ENCODE data around the gene ZNF532.
A peak's percentile ranks its signal among the peaks of the same experiment; 100 is the strongest.

Gene ZNF532

DNA sequence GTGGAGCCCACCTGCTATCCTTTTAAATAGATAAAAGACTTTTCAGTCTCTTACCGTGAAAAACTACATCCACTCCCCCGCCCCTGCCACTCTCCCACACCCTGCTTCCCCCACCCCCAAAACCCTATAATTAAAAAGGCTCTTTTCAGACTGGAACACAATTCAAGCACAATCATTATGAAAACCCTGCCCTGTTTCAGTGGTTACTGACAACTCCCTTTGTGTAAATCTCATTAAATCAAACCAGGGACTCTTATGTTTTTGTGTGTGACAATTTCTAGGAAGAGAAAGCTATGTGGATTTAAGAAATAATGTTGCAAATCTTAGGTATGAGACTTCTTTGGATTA, 21.0 kb upstream of the ZNF532 start:
- no peaks in the 10 kb centered on the region for H3K9me3 ChIP-seq (ENCODE audit: low read depth, low read length)
- DNase-seq (ENCODE audit: low read depth, low spot score): no peak
- H3K36me3 ChIP-seq (ENCODE audit: insufficient read depth, low read length): no peaks in the 10 kb centered on the region
- H3K27ac ChIP-seq: no peak overlapping the region
- TF ChIP-seq FOXP2 (optimal IDR thresholded peaks at IDR 0.05; ENCODE audit: control extremely low read depth, extremely low read length, insufficient read depth) (no peak), EZH2 (IDR thresholded peaks at IDR 0.05) (no peak), POLR2AphosphoS5 (IDR thresholded peaks at IDR 0.05; ENCODE audit: borderline replicate concordance, low read depth, low read length) (no peak)
- no peak overlapping the region for H3K9ac ChIP-seq (ENCODE audit: insufficient read length)
- H3K4me3 ChIP-seq: no peak overlapping the region

- DNase-seq (ENCODE audit: low read depth, low spot score): no peak
- TF ChIP-seq FOXP2 (optimal IDR thresholded peaks at IDR 0.05; ENCODE audit: control extremely low read depth, extremely low read length, insufficient read depth) (no peak), POLR2AphosphoS5 (IDR thresholded peaks at IDR 0.05; ENCODE audit: borderline replicate concordance, low read depth, low read length) (no peak), EZH2 (IDR thresholded peaks at IDR 0.05) (no peak)
- H3K9me3 ChIP-seq (ENCODE audit: low read depth, low read length): no peaks in the 10 kb centered on the region
- no peaks in the 10 kb centered on the region for H3K36me3 ChIP-seq (ENCODE audit: insufficient read depth, low read length)
- no peak overlapping the region for H3K27ac ChIP-seq
- H3K4me3 ChIP-seq: no peak overlapping the region
- no peak overlapping the region for H3K9ac ChIP-seq (ENCODE audit: insufficient read length)
These were observed 19.8 kb upstream of the ZNF532 start for GRCh38 chr18:58844871-58845270.

- H3K9ac ChIP-seq (ENCODE audit: insufficient read length): no peak overlapping the region
- TF ChIP-seq EZH2 (IDR thresholded peaks at IDR 0.05) (no peak), POLR2AphosphoS5 (IDR thresholded peaks at IDR 0.05; ENCODE audit: borderline replicate concordance, low read depth, low read length) (no peak), FOXP2 (optimal IDR thresholded peaks at IDR 0.05; ENCODE audit: control extremely low read depth, extremely low read length, insufficient read depth) (no peak)
- H3K9me3 ChIP-seq (ENCODE audit: low read depth, low read length): no peaks in the 10 kb centered on the region
- DNase-seq (ENCODE audit: low read depth, low spot score): no peak
- H3K36me3 ChIP-seq (ENCODE audit: insufficient read depth, low read length): no peaks in the 10 kb centered on the region
- H3K4me3 ChIP-seq: no peak overlapping the region
- no peak overlapping the region for H3K27ac ChIP-seq
These were observed 18.6 kb upstream of the ZNF532 start for GRCh38 chr18:58845928-58846724.

DNA sequence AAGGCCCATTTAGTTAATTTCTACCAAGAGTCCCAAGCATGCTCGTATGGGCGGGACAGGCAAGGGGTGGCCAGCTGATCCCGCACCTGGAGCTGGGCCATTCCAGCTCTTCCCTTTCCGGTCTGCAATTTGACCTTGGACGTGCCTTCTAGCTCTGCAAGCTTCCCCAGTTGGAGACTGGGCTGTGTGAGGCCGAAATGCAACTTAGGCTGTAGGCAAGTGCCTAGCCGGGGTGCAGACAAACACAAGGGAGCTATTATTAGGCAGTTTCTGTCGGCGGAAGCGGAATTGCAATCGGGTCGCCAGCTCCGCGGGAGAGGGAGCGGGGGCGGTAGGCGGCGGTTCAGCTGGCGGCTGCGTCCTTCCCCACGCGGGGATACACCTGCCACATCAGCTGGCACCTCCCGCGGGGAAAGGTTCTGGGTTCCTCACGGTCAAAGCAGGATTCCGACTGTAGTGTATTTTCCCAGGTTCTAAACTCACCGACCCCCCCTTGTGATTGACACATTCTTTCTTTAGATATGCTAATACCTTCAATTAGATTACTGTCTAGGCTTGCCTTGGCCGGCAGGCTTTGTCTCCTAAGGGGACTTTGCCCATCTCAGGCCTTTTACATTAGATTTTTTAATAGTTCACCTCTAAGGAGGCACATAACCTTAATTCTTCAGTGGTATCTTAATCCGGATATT, 17.1 kb upstream of the ZNF532 start:
- Histone ChIP-seq H3K4me3 (no peak overlapping the region), H3K9me3 (ENCODE audit: low read depth, low read length) (no peaks in the 10 kb centered on the region), H3K36me3 (ENCODE audit: insufficient read depth, low read length) (no peaks in the 10 kb centered on the region), H3K9ac (ENCODE audit: insufficient read length) (no peak overlapping the region), H3K27ac (no peak overlapping the region)
- TF ChIP-seq POLR2AphosphoS5 (IDR thresholded peaks at IDR 0.05; ENCODE audit: borderline replicate concordance, low read depth, low read length) (no peak), EZH2 (IDR thresholded peaks at IDR 0.05) (no peak), FOXP2 (optimal IDR thresholded peaks at IDR 0.05; ENCODE audit: control extremely low read depth, extremely low read length, insufficient read depth) (no peak)
- DNase-seq (ENCODE audit: low read depth, low spot score): no peak

DNA sequence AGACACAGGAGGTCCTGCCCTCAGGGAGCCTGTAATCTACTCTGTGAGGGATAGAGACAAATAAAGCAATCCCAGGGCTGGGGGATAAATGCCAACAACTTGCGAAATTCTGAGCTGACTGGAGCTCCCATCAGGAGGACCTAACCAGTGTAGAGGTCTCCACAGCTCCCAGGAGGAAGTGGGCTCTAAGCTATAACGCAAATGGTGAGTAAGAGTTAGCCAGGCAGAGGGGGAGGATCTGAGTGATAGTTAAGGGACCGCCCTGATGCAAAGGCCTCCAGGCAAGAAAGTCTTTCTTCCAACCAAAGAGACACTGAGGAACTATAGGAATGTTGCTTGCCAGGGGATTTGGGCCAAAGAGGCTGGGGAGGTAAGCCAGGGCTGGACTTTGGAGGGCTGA, 16.0 kb upstream of the ZNF532 start:
- no peak for DNase-seq (ENCODE audit: low read depth, low spot score)
- Histone ChIP-seq H3K4me3 (no peak overlapping the region), H3K9me3 (ENCODE audit: low read depth, low read length) (no peaks in the 10 kb centered on the region), H3K9ac (ENCODE audit: insufficient read length) (no peak overlapping the region), H3K36me3 (ENCODE audit: insufficient read depth, low read length) (no peaks in the 10 kb centered on the region), H3K27ac (no peak overlapping the region)
- no peak for TF ChIP-seq POLR2AphosphoS5 (IDR thresholded peaks at IDR 0.05; ENCODE audit: borderline replicate concordance, low read depth, low read length)

- Histone ChIP-seq H3K4me3 (no peak overlapping the region), H3K27ac (0 out of 2 replicates have a peak overlapping the region, but pooled peaks have one; percentile 25), H3K9me3 (ENCODE audit: low read depth, low read length) (no peaks in the 10 kb centered on the region), H3K36me3 (ENCODE audit: insufficient read depth, low read length) (no peaks in the 10 kb centered on the region), H3K9ac (ENCODE audit: insufficient read length) (no peak overlapping the region)
- TF ChIP-seq FOXP2 (optimal IDR thresholded peaks at IDR 0.05; ENCODE audit: control extremely low read depth, extremely low read length, insufficient read depth) (no peak), EZH2 (IDR thresholded peaks at IDR 0.05) (no peak), POLR2AphosphoS5 (IDR thresholded peaks at IDR 0.05; ENCODE audit: borderline replicate concordance, low read depth, low read length) (no peak)
- DNase-seq (ENCODE audit: low read depth, low spot score): no peak
These were observed 13.7 kb upstream of the ZNF532 start for GRCh38 chr18:58850786-58851469.

DNA sequence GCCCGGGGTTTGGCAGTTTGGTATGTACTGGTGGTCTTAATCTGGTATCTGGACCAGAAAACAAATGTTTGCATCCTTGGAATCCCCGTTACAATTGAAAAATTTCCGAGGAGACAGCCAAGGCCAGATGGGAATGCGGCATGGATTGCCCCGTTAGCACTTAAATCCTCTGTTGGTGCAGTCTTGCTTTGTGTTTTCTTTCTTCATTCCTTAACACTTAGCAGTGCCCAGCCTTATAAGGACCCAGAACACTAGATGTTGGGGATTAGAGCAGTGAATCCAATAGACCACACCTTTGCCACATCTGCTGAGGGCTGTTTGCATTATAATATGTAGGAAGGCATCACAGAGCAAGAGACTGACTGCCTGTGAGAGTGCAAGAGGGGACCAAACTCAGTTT, 12.8 kb upstream of the ZNF532 start:
- Histone ChIP-seq H3K36me3 (ENCODE audit: insufficient read depth, low read length) (no peaks in the 10 kb centered on the region), H3K9ac (ENCODE audit: insufficient read length) (no peak overlapping the region), H3K4me3 (no peak overlapping the region), H3K9me3 (ENCODE audit: low read depth, low read length) (no peaks in the 10 kb centered on the region), H3K27ac (no peak overlapping the region)
- TF ChIP-seq POLR2AphosphoS5 (IDR thresholded peaks at IDR 0.05; ENCODE audit: borderline replicate concordance, low read depth, low read length) (no peak), EZH2 (IDR thresholded peaks at IDR 0.05) (no peak), FOXP2 (optimal IDR thresholded peaks at IDR 0.05; ENCODE audit: control extremely low read depth, extremely low read length, insufficient read depth) (no peak)
- DNase-seq (ENCODE audit: low read depth, low spot score): no peak

- no peak for TF ChIP-seq POLR2AphosphoS5 (IDR thresholded peaks at IDR 0.05; ENCODE audit: borderline replicate concordance, low read depth, low read length)
- no peak for TF ChIP-seq EZH2 (IDR thresholded peaks at IDR 0.05)
- no peak for TF ChIP-seq FOXP2 (optimal IDR thresholded peaks at IDR 0.05; ENCODE audit: control extremely low read depth, extremely low read length, insufficient read depth)
These were observed 12.0 kb upstream of the ZNF532 start for GRCh38 chr18:58852629-58853028.

More at GRCh38 chr18:58852629-58853028, 12.0 kb upstream of the ZNF532 start:
- Histone ChIP-seq H3K9ac (ENCODE audit: insufficient read length) (no peak overlapping the region), H3K4me3 (no peak overlapping the region), H3K9me3 (ENCODE audit: low read depth, low read length) (no peaks in the 10 kb centered on the region), H3K36me3 (ENCODE audit: insufficient read depth, low read length) (no peaks in the 10 kb centered on the region), H3K27ac (no peak overlapping the region)
- no peak for DNase-seq (ENCODE audit: low read depth, low spot score)

Data from SK-N-MC (cell line).